NCI-H128 (cell line): ENCODE measurements around the gene CCBE1.
"Not testable (repeated sequence)": the region's sequence is repeated elsewhere in the genome, so short reads cannot be mapped to it uniquely, and the experiment has no call there.

Source experiments
- DNase-seq: peaks from one replicate; lab custom pipeline; 2025; ENCODE audit not compliant: unreplicated experiment; lab: John Stamatoyannopoulos, UW

The CCBE1 gene

GRCh38 chr18:59697236-59697932, at the start of gene CCBE1:
Gene CCBE1, minus strand, starts transcription at chr18:59697423.
- DNase-seq = peak; percentile 31

- no peak for DNase-seq
Measured at GRCh38 chr18:59744271-59744721, 47.1 kb upstream of the CCBE1 start.

DNA sequence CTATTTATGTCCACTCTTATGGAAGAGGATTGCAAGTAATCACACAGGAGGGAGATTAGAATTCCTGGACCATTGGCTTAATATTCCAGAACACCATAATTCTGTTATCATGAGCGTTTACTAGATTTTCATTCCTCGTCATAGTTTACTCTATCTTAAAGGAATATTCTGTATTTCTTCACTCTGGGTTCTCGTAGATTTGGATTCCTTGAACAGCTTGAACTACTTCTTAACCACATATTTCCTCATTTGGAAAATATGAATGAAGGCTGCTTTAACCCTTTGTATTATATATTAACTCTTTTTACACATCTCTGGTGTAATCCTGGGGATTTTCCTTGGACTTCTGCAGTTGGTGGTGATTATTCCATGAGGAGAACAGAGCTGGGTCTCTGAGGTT, 46.3 kb upstream of the CCBE1 start:
- no peak for DNase-seq

- no peak for DNase-seq
Measured at GRCh38 chr18:59742325-59743111, 45.3 kb upstream of the CCBE1 start.

- no peak for DNase-seq
Measured at GRCh38 chr18:59740141-59740540, 42.9 kb upstream of the CCBE1 start.

DNA sequence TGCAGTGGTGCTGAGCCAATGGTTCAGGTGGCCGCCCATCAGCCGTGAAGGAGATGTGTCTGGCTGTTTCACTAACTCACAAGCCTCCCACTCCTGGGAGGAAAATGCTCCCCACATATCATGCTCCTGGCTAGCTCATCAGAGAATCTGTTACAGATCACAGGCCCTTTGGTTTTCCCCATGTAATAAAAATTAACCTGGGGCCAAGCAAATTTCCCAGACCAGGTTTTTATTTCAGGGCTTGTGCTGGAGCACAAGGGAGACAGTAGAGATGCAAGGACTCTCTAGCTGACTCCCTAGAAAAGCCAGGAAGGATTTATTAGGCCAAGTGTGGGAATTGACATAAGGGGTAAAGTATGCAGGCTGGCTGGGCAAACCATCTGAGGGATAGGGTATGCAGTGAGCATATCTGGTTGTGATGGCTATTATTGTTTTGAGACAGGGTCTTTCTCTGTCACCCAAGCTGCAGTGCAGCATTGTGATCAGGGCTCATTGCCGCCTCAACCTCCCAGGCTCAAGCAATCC, 40.6 kb upstream of the CCBE1 start:
- no peak for DNase-seq

- not testable (repeated sequence) for DNase-seq
Measured at GRCh38 chr18:59737335-59737734, 40.1 kb upstream of the CCBE1 start.

DNA sequence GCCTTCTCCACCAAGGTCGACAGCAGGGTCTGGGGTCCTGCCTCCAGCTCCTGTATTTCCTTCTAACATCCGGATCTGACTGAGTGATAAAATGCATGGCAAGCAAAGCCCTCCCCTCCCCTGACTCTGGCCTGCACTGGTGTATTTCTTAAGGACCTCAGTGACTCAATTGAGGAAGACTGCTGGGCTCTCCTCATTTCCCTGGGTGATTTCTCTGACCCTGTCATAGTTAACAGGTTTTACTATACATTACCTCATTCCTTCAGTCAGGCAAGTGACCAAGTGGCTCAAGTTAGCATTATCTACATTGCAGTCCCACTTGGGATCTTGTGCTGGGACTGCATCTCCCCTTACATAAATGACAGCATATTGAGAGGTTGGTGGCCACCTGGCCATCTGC, 38.8 kb upstream of the CCBE1 start:
- DNase-seq = no peak

DNA sequence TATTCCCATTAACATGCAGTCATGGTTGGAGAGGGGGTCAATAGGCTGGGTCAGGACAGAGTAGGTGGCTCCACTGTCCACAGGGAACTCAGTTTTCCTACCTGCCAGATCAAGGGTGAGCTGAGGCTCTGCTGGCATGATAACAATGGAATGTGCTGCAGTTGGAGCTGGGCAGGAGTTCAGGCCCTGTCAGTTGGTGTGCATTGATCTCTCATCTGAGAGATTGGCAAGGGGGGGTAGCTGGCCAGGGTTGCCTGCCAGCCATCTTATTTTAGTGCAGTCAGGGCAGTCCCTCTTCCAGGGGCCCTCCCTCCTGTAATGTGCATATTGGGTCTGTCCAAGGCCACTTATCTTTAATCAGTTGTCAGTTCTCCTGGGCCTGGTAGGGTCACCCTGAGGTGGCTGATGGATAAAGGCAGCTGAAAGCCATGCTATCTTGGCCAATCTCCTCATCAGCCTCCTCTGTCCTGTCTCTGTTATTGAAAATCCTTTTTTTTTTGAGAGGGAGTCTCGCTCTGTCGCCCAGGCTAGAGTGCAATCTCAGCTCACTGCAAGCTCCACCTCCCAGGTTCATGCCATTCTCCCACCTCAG, 38.1 kb upstream of the CCBE1 start:
- DNase-seq = no peak

GRCh38 chr18:59733421-59733820, 36.2 kb upstream of the CCBE1 start:
- DNase-seq = no peak

DNA sequence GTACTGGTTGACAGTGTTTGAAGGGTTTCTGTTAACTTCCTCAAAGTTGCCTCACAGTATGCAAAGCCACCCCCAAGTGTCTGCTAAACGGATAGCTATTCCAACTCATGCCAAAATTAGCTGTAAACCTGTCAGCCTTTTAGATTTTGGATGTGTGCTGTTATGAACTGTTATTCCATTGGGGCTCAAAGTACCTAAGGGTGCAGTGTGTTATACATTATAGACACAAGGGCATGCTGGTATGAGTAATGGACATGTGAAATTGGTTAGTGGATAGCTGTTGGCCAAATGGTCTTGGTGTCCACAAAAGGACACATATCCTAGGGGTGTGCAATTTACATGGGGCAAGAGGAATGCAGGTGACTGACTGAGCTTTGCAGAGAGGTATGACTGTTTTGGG, 33.7 kb upstream of the CCBE1 start:
- DNase-seq = no peak

GRCh38 chr18:59729781-59730180, 32.6 kb upstream of the CCBE1 start:
- DNase-seq = no peak

DNA sequence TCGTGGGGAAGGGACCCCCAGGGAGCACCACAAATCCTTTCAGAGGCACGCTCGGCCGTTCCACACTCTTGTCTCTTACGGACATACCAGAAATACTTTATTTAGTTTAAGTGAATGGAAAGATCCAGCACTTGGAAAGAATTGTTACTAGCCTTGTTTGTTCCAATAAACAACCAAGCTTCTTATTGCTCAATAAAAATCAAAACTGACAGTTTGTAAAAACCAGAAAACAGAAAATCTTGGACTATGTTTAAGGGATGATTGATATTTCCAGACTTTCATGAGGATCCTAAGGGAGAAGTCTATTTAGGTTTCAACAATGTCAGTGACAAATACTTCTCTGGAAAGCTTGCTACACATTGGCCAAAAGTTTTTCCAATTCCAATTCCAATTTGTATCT, 31.6 kb upstream of the CCBE1 start:
- no peak for DNase-seq

GRCh38 chr18:59725142-59725541, 27.9 kb upstream of the CCBE1 start:
- no peak for DNase-seq

DNA sequence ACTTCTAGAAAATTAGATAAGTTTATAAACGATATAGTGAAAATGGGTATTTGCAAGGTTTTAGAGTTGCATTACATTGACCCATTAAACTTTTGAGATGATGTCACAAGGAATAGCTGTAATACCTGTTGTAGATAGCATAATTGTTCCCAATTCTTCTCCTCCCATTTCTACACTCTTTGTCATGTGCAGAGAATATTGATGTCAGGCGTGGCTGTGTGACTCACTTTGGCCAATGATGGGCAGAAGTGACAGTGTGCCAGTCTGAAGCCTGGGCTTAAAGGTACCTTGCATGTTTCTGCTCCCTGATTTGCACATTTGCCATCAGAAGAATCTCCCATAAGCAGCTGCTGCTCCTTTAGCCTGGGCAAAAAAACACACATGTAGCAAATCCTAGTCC, 26.9 kb upstream of the CCBE1 start:
- DNase-seq = no peak

GRCh38 chr18:59721931-59722330, 24.7 kb upstream of the CCBE1 start:
- DNase-seq = no peak

GRCh38 chr18:59721211-59721610, 24.0 kb upstream of the CCBE1 start:
- DNase-seq = no peak

DNA sequence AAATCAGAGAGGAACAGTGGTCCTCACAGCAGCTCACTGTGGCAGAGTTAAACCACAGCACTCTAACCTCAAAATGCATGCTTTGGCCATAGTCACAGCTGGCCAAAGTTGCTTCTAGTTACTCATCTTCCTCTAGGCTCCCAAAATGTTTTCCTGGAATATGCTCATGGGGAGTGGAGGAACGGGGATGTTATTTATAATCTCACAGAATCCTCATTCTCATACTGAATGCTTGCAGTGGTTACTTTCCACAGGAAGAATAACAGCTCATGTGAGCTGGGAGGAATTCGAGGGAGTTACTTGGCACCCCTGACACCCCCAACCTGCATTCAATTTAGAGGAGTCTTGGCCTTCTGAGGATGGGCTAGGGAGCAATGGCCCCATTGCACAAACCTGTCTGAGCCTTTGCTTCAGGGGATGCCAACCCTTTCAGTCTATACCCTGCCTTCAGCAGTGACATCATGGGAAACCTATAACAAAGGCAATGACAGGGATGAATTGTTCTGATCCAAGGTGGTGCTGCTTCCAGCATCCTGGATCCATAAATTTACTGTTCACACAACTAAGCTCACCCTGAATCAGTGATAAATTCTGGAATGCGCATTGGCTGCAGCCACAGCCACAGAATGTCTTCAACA, 22.4 kb upstream of the CCBE1 start:
- no peak for DNase-seq

GRCh38 chr18:59718464-59719157, 21.4 kb upstream of the CCBE1 start:
- DNase-seq = no peak

DNA sequence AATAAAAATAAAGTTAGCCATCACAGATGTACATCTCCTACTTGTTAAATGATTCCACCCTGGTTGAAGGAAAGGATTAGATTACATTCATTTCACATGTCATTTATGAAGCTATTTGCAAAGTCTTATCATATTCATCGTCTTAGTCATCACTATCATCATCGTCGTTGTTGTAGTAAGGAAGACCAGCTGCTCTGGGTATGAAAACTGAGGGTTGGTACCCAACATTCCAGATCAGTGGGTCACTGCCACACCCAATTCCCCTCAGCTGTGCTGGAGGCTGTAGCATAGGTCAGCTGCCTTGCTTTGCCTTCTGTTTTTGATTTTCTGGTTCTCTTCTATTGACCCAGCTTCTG, 20.9 kb upstream of the CCBE1 start:
- DNase-seq = no peak

- no peak for DNase-seq
Measured at GRCh38 chr18:59717291-59717690, 20.1 kb upstream of the CCBE1 start.
